Stimulated activated CD4-positive, alpha-beta T cell treated with anti-CD3 and anti-CD28 coated beads, Interleukin-4, amount 100 ng/mL, for 1 hour (primary cell): ENCODE measurements around the gene VHLL.

ENCODE experiments used
- DNase-seq: peaks from one replicate; pipeline ENCODE4 v3.0.0-alpha.2; 2020

The VHLL gene

DNA sequence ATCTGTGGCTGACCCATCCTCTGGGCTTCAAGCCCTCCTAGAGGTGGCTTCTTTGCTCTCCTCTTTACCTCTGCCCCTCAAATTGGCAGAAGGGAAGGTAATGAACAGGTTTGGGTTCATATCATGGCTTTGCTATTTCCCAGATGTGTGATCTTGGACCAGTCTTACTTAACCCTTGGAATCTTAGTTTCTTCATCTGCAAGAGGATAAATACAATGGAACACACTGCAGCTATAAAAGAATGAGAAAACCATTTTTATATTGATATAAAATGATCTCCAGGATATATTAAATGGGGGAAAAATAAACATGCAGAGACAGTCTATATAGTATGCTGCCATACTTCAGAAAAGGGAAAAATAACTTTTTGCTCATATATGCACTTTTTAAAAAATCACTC lies 9.2 kb downstream of the VHLL start:
- no peak for DNase-seq

- DNase-seq: no peak
Observed at GRCh38 chr1:156286061-156286460, 13.0 kb downstream of the VHLL start.

- no peak for DNase-seq
Observed at GRCh38 chr1:156285437-156285836, 13.7 kb downstream of the VHLL start.

DNA sequence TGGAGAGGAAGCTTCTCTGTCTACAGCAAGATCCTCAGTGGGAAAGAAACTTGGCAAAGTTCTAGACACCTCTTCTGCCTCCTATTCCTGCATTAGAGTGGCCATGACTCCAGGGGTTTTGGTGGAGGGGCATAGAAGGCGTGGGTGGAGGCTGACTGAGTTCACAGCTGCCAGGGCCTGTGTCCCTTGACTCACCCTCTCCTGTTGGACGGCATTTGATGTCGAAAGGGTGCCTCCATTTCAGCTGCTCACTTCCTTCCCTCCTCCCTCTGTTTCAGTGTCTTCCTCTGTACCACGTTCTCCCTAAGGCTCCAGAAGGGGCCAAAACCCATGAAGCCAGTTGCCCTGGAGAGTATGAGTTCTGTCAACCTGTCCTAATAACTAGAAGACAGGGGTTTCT lies 14.3 kb downstream of the VHLL start:
- DNase-seq: no peak

DNA sequence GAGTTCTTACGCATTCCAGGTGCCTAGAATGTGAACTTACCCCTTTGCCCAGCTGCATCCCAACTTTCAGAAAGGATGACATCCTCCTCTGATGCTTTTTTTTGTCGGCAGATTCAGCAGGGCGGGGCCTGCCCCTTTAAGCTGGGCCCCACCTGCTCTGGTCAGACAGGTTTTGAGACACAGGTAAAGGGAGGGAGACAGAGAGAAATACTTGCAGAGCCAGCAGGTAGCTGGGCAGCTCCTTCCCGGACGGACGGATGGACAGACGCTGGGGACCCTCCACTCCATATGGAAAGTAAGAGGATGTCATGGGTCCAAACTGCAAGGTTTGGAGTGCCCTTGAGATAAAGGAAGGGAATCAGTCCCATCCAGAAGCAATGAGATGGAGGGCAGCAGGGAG lies 15.0 kb downstream of the VHLL start, which contains the start of gene TMEM79:
TMEM79 (plus strand) TSS at position 214 of the 400 bp plus-strand sequence. CDS start 902 bp downstream, outside the sequence.
- DNase-seq: no peak

DNA sequence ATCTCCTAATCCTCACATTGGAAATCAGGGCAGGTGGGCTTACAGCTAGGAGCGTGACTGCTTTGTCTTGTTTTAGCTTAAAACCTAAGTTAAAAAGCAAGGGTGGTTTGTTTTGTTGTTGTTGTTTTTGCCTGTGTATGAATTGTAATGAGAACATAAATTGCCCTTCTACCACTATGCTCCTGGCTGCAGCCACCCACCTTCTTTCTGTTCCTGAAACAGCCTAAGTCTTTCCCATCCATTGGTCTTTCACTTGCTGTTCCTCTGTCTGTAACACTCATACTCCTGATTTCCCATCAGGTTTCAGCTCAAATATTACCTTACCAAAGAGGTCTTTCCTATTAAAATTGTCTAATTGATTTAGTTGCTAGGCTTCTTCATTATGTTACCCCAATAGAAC lies 15.6 kb downstream of the VHLL start:
- DNase-seq: no peak

GRCh38 chr1:156282479-156283222 lies 16.5 kb downstream of the VHLL start, which contains the start of gene SMG5:
Gene SMG5 (minus strand): TSS chr1:156282825. CDS start chr1:156282680, 145 bp downstream.
- DNase-seq: peak; percentile 95

- no peak for DNase-seq
Observed at GRCh38 chr1:156281693-156282478, 17.2 kb downstream of the VHLL start.

GRCh38 chr1:156281281-156281680 lies 17.8 kb downstream of the VHLL start:
- peak; percentile 49 for DNase-seq

DNA sequence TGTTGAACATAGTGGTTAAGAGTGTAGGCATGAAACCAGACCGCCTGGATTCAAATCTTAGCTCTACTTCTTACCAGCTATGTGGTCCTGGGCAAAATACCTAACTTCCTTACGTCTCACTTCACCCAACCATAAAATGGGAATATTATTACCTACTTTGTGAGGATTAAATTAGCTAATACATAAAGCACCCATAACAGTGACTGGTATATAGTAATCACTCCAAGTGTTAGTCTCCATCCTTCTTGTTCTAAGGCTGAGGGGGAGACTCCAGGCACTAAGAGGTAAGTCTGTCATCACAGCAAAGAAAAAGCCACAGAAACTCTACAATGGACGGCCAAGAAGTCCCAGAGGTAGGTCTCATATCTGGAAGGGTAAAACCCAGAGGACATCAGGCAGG lies 19.3 kb downstream of the VHLL start:
- DNase-seq: no peak

GRCh38 chr1:156276966-156277381 lies 22.1 kb downstream of the VHLL start:
- no peak for DNase-seq

DNA sequence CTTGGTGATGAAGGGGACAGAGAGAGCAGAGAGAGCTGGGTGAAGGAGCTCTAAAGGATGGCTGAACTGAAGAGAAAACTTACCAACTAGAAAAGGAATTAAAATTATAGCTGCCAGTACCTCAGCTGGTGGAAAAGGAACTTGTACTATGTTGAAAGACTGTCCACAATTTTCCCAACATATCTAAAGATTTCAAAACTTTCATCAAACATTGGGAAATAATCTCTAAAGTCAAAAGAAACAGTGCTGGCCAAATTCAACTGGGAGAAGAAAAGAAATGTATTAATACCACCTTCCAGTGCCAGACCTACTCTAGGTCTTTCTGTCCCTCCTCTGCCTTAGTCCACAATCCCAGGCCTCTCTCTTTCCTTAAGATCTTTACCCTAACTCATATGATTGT lies 22.6 kb downstream of the VHLL start:
- DNase-seq: no peak

DNA sequence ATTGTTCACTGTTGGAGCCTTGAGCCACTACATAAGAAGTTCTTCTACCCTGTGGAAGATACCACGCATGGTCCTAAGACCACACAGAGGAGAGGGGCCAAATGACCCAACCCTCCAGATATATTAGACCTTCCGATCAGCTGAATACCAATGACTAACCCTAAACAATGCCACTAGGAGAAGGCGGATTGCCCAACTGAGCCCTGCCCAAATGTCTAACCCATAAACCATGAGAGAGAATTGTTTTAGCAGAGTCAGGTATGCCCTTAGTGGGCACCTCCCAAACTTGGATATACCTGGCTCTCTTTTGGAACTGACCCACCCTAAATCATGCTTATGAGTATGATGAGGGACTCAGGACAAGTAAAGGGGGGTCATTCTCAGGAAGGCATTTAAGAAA lies 28.8 kb downstream of the VHLL start:
- no peak for DNase-seq

GRCh38 chr1:156268336-156268735 lies 30.8 kb downstream of the VHLL start:
- no peak for DNase-seq

- DNase-seq: no peak
Observed at GRCh38 chr1:156266051-156266450, 33.1 kb downstream of the VHLL start.

DNA sequence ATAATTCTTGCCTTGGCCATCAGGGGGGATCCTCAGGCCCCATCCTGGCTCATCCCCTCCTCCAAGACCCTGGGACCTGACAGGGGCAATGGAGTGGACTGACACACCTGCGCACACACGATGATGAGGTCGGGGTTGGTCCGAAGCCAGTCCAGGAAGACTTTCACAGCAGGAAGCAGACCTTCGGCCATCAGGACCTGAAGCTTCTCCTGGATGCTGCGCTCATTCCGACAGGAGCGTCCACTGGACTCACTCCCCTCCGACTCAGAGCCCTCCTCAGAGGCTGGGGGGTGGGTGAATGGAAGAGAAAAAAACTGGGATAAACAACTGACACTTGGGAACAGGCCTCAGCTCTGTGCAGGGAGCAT lies 35.8 kb downstream of the VHLL start:
- no peak for DNase-seq

DNA sequence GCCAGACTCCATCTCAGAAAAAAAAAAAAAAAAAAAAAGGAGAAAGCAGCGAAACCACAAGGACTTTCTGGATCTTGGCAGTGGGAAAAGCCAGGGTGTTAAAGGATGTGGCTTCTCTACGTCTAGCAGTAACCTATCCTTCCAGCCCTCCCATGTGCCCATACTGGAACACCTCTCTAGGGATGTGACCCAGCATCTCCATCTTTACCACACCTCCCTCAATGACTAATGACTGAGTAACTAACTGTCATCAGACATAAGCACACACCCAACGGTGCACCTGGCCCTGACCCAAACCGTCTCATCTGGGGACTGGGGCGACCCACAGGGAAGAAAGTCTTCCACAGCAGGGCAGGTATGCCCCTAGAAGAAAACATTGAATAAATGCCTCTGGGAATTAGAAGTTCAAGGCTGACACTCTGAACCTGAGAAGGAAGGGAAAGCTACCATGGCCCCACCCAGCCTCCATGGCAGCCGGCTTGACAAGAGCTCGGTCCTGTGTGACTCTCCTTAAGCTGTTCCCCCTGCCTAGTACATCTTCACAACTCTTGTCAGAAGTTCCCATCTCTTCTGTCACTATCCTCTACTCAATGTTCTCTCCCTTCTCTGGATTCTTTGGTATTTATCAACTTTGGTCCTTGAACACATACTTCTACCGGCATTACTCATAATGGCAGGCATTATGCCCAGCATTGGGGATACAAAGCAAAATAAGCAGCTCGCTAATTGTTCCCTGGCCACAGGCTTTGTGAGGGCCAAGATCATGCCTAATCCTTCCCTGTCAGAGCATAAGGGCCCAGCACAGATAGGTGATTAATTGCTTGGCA lies 36.4 kb downstream of the VHLL start:
- no peak for DNase-seq

- no peak for DNase-seq
Observed at GRCh38 chr1:156260896-156261295, 38.2 kb downstream of the VHLL start.

GRCh38 chr1:156259805-156260204 lies 39.3 kb downstream of the VHLL start:
- no peak for DNase-seq

DNA sequence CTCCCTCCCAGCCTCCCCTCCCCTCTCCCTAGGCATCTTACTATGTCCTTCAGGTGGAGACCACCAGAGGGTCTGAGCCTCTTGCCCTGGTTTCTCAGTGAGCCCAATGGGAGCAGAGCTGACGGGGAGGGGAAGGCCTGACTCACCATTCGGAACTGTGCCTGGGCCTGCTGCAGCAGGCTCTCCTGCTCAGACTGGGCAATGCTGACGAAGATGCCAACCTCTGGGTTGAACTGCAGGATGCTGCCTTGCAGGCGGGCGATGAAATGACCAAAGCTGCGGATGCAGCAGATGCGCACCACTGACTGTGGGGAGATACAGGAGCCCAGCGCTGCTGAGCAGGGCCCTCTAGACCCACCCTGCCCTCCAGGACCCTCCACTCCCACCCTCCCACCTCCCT lies 40.2 kb downstream of the VHLL start:
- no peak for DNase-seq

DNA sequence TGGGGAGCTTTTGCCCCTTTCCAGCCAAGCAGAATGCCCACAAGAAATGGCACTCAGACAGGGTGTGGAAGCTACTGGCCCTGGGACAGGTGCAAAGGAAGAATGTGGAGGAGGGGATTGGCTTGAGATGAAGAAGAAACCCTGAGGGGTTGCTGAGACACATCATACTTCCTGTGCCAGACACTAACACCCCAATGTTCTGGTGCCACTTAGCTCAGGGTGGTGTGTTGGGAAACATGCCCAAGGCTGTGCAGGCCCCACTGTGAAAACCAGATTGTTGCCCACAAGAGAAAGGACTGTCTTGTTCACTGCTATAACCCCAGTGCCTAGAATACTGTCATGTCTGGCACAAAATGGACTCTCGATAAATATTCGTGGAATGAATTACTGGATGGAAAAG lies 41.4 kb downstream of the VHLL start:
- DNase-seq: no peak

DNA sequence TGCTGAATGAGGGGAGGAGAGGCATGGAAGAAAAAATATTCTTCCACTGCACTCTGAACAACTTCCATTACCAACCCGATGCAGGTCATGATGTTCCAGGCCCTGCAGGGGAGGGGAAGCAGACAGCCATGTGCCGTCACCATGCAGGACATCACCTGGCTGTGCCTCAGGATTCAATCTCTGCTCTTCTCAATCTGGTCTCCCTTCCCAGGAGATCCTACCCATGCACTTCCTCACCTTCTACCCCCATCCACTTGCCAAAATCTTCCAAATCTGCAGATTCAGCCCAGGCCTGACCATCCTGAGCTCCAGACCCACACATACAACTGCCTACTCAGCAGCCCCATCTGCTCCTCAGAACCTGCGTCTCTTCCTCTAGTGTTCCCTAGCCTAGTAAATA lies 45.5 kb downstream of the VHLL start:
- DNase-seq: no peak

- no peak for DNase-seq
Observed at GRCh38 chr1:156251527-156251926, 47.6 kb downstream of the VHLL start.
